ENCODE data around the gene OSBP2. TPM values are rescaled to one million over a fixed set of nuclear protein-coding genes. Genes with fewer than 3 reads are reported as not detected.

Gene OSBP2
- total and polyA plus RNA-seq, 12 donors, result 0.84 to 20.1 (median 13.2) TPM

GRCh38 chr22:30885001-30885366, 190.3 kb downstream of the OSBP2 start:
- 79 to 89% methylated on average over 5 of the region's 5 CpGs for WGBS, 2 donors
- DNase-seq (no peak), ATAC-seq (no peak)
- H3K4me3 ChIP-seq, result no peak overlapping the region
- no peak overlapping the region for H3K27ac ChIP-seq
- no peaks in the 10 kb centered on the region for H3K27me3 ChIP-seq
- intact Hi-C loops (cut with DNase I), result loop anchor here in 1 of 10 donors (10.0 kb wide), 1 partner anchor 120 kb away; no protein-coding TSS in a partner anchor
- H3K4me1 ChIP-seq, result peaks cover 0 to 27% (median 14%) of the 10 kb centered on the region in 9 donors
- H3K36me3 ChIP-seq, result peaks cover 0 to 21% (median 0%) of the 10 kb centered on the region in 9 donors
- no peaks in the 10 kb centered on the region for H3K9me3 ChIP-seq
- TF ChIP-seq, protein P1, sequence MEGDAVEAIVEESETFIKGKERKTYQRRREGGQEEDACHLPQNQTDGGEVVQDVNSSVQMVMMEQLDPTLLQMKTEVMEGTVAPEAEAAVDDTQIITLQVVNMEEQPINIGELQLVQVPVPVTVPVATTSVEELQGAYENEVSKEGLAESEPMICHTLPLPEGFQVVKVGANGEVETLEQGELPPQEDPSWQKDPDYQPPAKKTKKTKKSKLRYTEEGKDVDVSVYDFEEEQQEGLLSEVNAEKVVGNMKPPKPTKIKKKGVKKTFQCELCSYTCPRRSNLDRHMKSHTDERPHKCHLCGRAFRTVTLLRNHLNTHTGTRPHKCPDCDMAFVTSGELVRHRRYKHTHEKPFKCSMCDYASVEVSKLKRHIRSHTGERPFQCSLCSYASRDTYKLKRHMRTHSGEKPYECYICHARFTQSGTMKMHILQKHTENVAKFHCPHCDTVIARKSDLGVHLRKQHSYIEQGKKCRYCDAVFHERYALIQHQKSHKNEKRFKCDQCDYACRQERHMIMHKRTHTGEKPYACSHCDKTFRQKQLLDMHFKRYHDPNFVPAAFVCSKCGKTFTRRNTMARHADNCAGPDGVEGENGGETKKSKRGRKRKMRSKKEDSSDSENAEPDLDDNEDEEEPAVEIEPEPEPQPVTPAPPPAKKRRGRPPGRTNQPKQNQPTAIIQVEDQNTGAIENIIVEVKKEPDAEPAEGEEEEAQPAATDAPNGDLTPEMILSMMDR (IDR thresholded peaks at IDR 0.05), result no peak

GRCh38 chr22:30885591-30885990, 190.9 kb downstream of the OSBP2 start:
- TF ChIP-seq, protein P1 (IDR thresholded peaks at IDR 0.05), result no peak
- Histone ChIP-seq H3K9me3 (no peaks in the 10 kb centered on the region), H3K36me3 (peaks cover 0 to 24% (median 0%) of the 10 kb centered on the region in 9 donors), H3K27ac (no peak overlapping the region), H3K27me3 (no peaks in the 10 kb centered on the region), H3K4me3 (no peak overlapping the region), H3K4me1 (peaks cover 0 to 23% (median 14%) of the 10 kb centered on the region in 9 donors)
- WGBS, 2 donors, result 90 to 91% methylated on average over 9 of the region's 9 CpGs
- ATAC-seq (no peak), DNase-seq (no peak)
- intact Hi-C loops (cut with DNase I), result loop anchor here in 1 of 10 donors (10.0 kb wide), 1 partner anchor 121 kb away; no protein-coding TSS in a partner anchor

- peaks cover 0 to 29% (median 0%) of the 10 kb centered on the region in 9 donors for H3K36me3 ChIP-seq
- intact Hi-C loops (cut with DNase I), result loop anchor here in 1 of 10 donors (10.0 kb wide), 1 partner anchor 123 kb away; no protein-coding TSS in a partner anchor
- no peak overlapping the region for H3K27ac ChIP-seq
- DNase-seq, result no peak
- H3K27me3 ChIP-seq, result no peaks in the 10 kb centered on the region
- no peaks in the 10 kb centered on the region for H3K9me3 ChIP-seq
- H3K4me3 ChIP-seq, result no peak overlapping the region
- WGBS, 2 donors, result 94 to 95% methylated on average over 11 of the region's 11 CpGs
- peaks cover 0 to 6% (median under 1%) of the 10 kb centered on the region in 9 donors for H3K4me1 ChIP-seq
- TF ChIP-seq, protein P1 (IDR thresholded peaks at IDR 0.05), result no peak
- ATAC-seq, result no peak
Measured at GRCh38 chr22:30887453-30887852, 192.8 kb downstream of the OSBP2 start.

- H3K36me3 ChIP-seq, result peaks cover 0 to 33% (median 0%) of the 10 kb centered on the region in 9 donors
- DNase-seq, result no peak
- H3K4me3 ChIP-seq, result no peak overlapping the region
- ATAC-seq, result no peak
- no peaks in the 10 kb centered on the region for H3K27me3 ChIP-seq
- H3K4me1 ChIP-seq, result peaks cover 0 to 5% (median 0%) of the 10 kb centered on the region in 9 donors
- intact Hi-C loops (cut with DNase I), result loop anchor here in 1 of 10 donors (10.0 kb wide), 1 partner anchor 123 kb away; no protein-coding TSS in a partner anchor
- TF ChIP-seq, protein P1 (IDR thresholded peaks at IDR 0.05), result no peak
- no peaks in the 10 kb centered on the region for H3K9me3 ChIP-seq
- WGBS, 2 donors, result 88 to 97% methylated on average over 5 of the region's 5 CpGs
- H3K27ac ChIP-seq, result no peak overlapping the region
Measured at GRCh38 chr22:30887861-30888260, 193.2 kb downstream of the OSBP2 start.
